ENCODE measurements around the gene CYB5R2.

CYB5R2 gene

GRCh38 chr11:7643314-7643713 lies 30.0 kb downstream of the CYB5R2 start:
- Histone ChIP-seq H4K20me1 (no peaks in the 10 kb centered on the region), H3K36me3 (peaks cover 29% of the 10 kb centered on the region; the same call in 1 of the 2 replicates), H3K27ac (no peak overlapping the region), H3K4me1 (no peaks in the 10 kb centered on the region), H3K9me3 (no peaks in the 10 kb centered on the region), H3K9ac (no peak overlapping the region), H3K27me3 (no peaks in the 10 kb centered on the region), H3K4me2 (no peak overlapping the region), H3K4me3 (no peak overlapping the region)
- no peak for TF ChIP-seq Cebpa-rat (IDR thresholded peaks at IDR 0.05)

- H4K20me1 ChIP-seq: no peaks in the 10 kb centered on the region
- no peaks in the 10 kb centered on the region for H3K9me3 ChIP-seq
- H3K4me1 ChIP-seq: no peaks in the 10 kb centered on the region
- H3K27ac ChIP-seq: no peak overlapping the region
- no peak overlapping the region for H3K9ac ChIP-seq
- H3K27me3 ChIP-seq: no peaks in the 10 kb centered on the region
- H3K4me3 ChIP-seq: no peak overlapping the region
- H3K4me2 ChIP-seq: no peak overlapping the region
- TF ChIP-seq Cebpa-rat (IDR thresholded peaks at IDR 0.05): no peak
- peaks cover 27% of the 10 kb centered on the region; the same call in 1 of the 2 replicates for H3K36me3 ChIP-seq
Observed at GRCh38 chr11:7642747-7643146, 30.6 kb downstream of the CYB5R2 start.

GRCh38 chr11:7640816-7641215 lies 32.5 kb downstream of the CYB5R2 start:
- Histone ChIP-seq H3K9me3 (no peaks in the 10 kb centered on the region), H3K9ac (no peak overlapping the region), H3K27ac (no peak overlapping the region), H3K36me3 (peaks cover 27% of the 10 kb centered on the region; the same call in 1 of the 2 replicates), H3K27me3 (no peaks in the 10 kb centered on the region), H3K4me3 (no peak overlapping the region), H3K4me1 (no peaks in the 10 kb centered on the region), H4K20me1 (no peaks in the 10 kb centered on the region), H3K4me2 (no peak overlapping the region)
- no peak for TF ChIP-seq Cebpa-rat (IDR thresholded peaks at IDR 0.05)

GRCh38 chr11:7639643-7640025 lies 33.7 kb downstream of the CYB5R2 start:
- peaks cover 31% of the 10 kb centered on the region; the same call in 1 of the 2 replicates for H3K36me3 ChIP-seq
- H3K4me1 ChIP-seq: no peaks in the 10 kb centered on the region
- H3K27ac ChIP-seq: no peak overlapping the region
- H3K27me3 ChIP-seq: no peaks in the 10 kb centered on the region
- no peak overlapping the region for H3K4me2 ChIP-seq
- H3K4me3 ChIP-seq: no peak overlapping the region
- H4K20me1 ChIP-seq: no peaks in the 10 kb centered on the region
- H3K9me3 ChIP-seq: no peaks in the 10 kb centered on the region
- H3K9ac ChIP-seq: no peak overlapping the region
- no peak for TF ChIP-seq Cebpa-rat (IDR thresholded peaks at IDR 0.05)

- H3K36me3 ChIP-seq: peaks cover 36% of the 10 kb centered on the region; the same call in 1 of the 2 replicates
- H3K27ac ChIP-seq: no peak overlapping the region
- no peaks in the 10 kb centered on the region for H3K27me3 ChIP-seq
- H3K9me3 ChIP-seq: no peaks in the 10 kb centered on the region
- H4K20me1 ChIP-seq: no peaks in the 10 kb centered on the region
- no peak for TF ChIP-seq Cebpa-rat (IDR thresholded peaks at IDR 0.05)
- no peak overlapping the region for H3K4me2 ChIP-seq
- H3K4me1 ChIP-seq: no peaks in the 10 kb centered on the region
- H3K9ac ChIP-seq: no peak overlapping the region
- H3K4me3 ChIP-seq: no peak overlapping the region
Observed at GRCh38 chr11:7638710-7639642, 34.3 kb downstream of the CYB5R2 start.

GRCh38 chr11:7637447-7638157 lies 35.7 kb downstream of the CYB5R2 start:
- peaks cover 43% of the 10 kb centered on the region; the same call in 1 of the 2 replicates for H3K36me3 ChIP-seq
- TF ChIP-seq Cebpa-rat (IDR thresholded peaks at IDR 0.05): no peak
- H3K4me2 ChIP-seq: no peak overlapping the region

GRCh38 chr11:7636350-7636749 lies 37.0 kb downstream of the CYB5R2 start:
- Histone ChIP-seq H3K9ac (no peak overlapping the region), H3K4me1 (no peaks in the 10 kb centered on the region), H3K4me3 (no peak overlapping the region), H3K27me3 (no peaks in the 10 kb centered on the region), H4K20me1 (no peaks in the 10 kb centered on the region), H3K27ac (no peak overlapping the region), H3K4me2 (no peak overlapping the region), H3K36me3 (peaks cover 43% of the 10 kb centered on the region), H3K9me3 (no peaks in the 10 kb centered on the region)
- no peak for TF ChIP-seq Cebpa-rat (IDR thresholded peaks at IDR 0.05)

More at GRCh38 chr11:7637447-7638157, 35.7 kb downstream of the CYB5R2 start:
- H4K20me1 ChIP-seq: no peaks in the 10 kb centered on the region
- H3K4me1 ChIP-seq: no peaks in the 10 kb centered on the region
- no peaks in the 10 kb centered on the region for H3K27me3 ChIP-seq
- H3K9ac ChIP-seq: no peak overlapping the region
- H3K9me3 ChIP-seq: no peaks in the 10 kb centered on the region
- no peak overlapping the region for H3K27ac ChIP-seq
- H3K4me3 ChIP-seq: no peak overlapping the region

- no peak for TF ChIP-seq Cebpa-rat (IDR thresholded peaks at IDR 0.05)
- Histone ChIP-seq H3K27me3 (no peaks in the 10 kb centered on the region), H3K4me2 (no peak overlapping the region), H3K4me3 (no peak overlapping the region), H4K20me1 (no peaks in the 10 kb centered on the region), H3K27ac (no peak overlapping the region), H3K4me1 (no peaks in the 10 kb centered on the region), H3K9me3 (no peaks in the 10 kb centered on the region), H3K36me3 (peaks cover 46% of the 10 kb centered on the region), H3K9ac (no peak overlapping the region)
Observed at GRCh38 chr11:7635708-7636107, 37.6 kb downstream of the CYB5R2 start.

- Histone ChIP-seq H4K20me1 (no peaks in the 10 kb centered on the region), H3K27ac (no peak overlapping the region), H3K9ac (no peak overlapping the region), H3K27me3 (no peaks in the 10 kb centered on the region), H3K9me3 (no peaks in the 10 kb centered on the region), H3K4me1 (no peaks in the 10 kb centered on the region), H3K36me3 (peaks cover 45% of the 10 kb centered on the region), H3K4me3 (no peak overlapping the region), H3K4me2 (no peak overlapping the region)
- TF ChIP-seq Cebpa-rat (IDR thresholded peaks at IDR 0.05): no peak
Observed at GRCh38 chr11:7635137-7635536, 38.2 kb downstream of the CYB5R2 start.

GRCh38 chr11:7632211-7632610 lies 41.1 kb downstream of the CYB5R2 start:
- TF ChIP-seq Cebpa-rat (IDR thresholded peaks at IDR 0.05): no peak
- Histone ChIP-seq H3K27me3 (no peaks in the 10 kb centered on the region), H4K20me1 (no peaks in the 10 kb centered on the region), H3K4me1 (no peaks in the 10 kb centered on the region), H3K36me3 (peaks cover 47% of the 10 kb centered on the region), H3K27ac (no peak overlapping the region), H3K9ac (no peak overlapping the region), H3K9me3 (no peaks in the 10 kb centered on the region), H3K4me2 (no peak overlapping the region), H3K4me3 (no peak overlapping the region)
